HG03280 (cell line): Measurements from ENCODE around the gene CALHM5.

Experiments
- ATAC-seq: cut with Tn5 transposase; IDR thresholded peaks from one replicate; pipeline ENCODE4 v1.9.1; 2021; ENCODE audit warnings: mild to moderate bottlenecking, moderate library complexity; ENCODE audit not compliant: unreplicated experiment

The CALHM5 gene

GRCh38 chr6:116507324-116507723 is 4.1 kb upstream of the CALHM5 start:
- no peak for ATAC-seq

GRCh38 chr6:116508527-116508926 is 2.9 kb upstream of the CALHM5 start:
- no peak for ATAC-seq

- ATAC-seq, result peak; percentile 68
These were observed 696 bp downstream of the CALHM5 start for GRCh38 chr6:116512111-116512559.

GRCh38 chr6:116512734-116513133 is 1.3 kb downstream of the CALHM5 start:
- ATAC-seq, result no peak

- ATAC-seq, result no peak
These were observed 1.9 kb downstream of the CALHM5 start for GRCh38 chr6:116513224-116513875.

- ATAC-seq, result no peak
These were observed 2.7 kb downstream of the CALHM5 start for GRCh38 chr6:116514111-116514510.

- no peak for ATAC-seq
These were observed 3.7 kb downstream of the CALHM5 start for GRCh38 chr6:116515141-116515540.

- no peak for ATAC-seq
These were observed 7.4 kb downstream of the CALHM5 start for GRCh38 chr6:116518621-116519368.

GRCh38 chr6:116522896-116523295 is 11.5 kb downstream of the CALHM5 start:
- no peak for ATAC-seq

- ATAC-seq, result no peak
These were observed 12.8 kb downstream of the CALHM5 start for GRCh38 chr6:116524236-116524635.

GRCh38 chr6:116528133-116528532 is 16.7 kb downstream of the CALHM5 start:
- ATAC-seq, result no peak

GRCh38 chr6:116528780-116529179 is 17.3 kb downstream of the CALHM5 start:
- no peak for ATAC-seq

- no peak for ATAC-seq
These were observed 18.2 kb downstream of the CALHM5 start for GRCh38 chr6:116529466-116530290.

GRCh38 chr6:116530436-116530835 is 19.0 kb downstream of the CALHM5 start:
- ATAC-seq, result no peak

GRCh38 chr6:116531675-116532570 is 20.5 kb downstream of the CALHM5 start:
- ATAC-seq, result peak; percentile 75

- ATAC-seq, result no peak
These were observed 22.0 kb downstream of the CALHM5 start for GRCh38 chr6:116533233-116533957.

GRCh38 chr6:116535109-116535508 is 23.7 kb downstream of the CALHM5 start:
- no peak for ATAC-seq

GRCh38 chr6:116536216-116536621 is 24.8 kb downstream of the CALHM5 start:
- peak; percentile 51 for ATAC-seq

- no peak for ATAC-seq
These were observed 31.0 kb downstream of the CALHM5 start for GRCh38 chr6:116542426-116542825.

GRCh38 chr6:116543149-116543548 is 31.7 kb downstream of the CALHM5 start:
- no peak for ATAC-seq
